ENCODE measurements around the gene CACNA1E.

Gene CACNA1E

DNA sequence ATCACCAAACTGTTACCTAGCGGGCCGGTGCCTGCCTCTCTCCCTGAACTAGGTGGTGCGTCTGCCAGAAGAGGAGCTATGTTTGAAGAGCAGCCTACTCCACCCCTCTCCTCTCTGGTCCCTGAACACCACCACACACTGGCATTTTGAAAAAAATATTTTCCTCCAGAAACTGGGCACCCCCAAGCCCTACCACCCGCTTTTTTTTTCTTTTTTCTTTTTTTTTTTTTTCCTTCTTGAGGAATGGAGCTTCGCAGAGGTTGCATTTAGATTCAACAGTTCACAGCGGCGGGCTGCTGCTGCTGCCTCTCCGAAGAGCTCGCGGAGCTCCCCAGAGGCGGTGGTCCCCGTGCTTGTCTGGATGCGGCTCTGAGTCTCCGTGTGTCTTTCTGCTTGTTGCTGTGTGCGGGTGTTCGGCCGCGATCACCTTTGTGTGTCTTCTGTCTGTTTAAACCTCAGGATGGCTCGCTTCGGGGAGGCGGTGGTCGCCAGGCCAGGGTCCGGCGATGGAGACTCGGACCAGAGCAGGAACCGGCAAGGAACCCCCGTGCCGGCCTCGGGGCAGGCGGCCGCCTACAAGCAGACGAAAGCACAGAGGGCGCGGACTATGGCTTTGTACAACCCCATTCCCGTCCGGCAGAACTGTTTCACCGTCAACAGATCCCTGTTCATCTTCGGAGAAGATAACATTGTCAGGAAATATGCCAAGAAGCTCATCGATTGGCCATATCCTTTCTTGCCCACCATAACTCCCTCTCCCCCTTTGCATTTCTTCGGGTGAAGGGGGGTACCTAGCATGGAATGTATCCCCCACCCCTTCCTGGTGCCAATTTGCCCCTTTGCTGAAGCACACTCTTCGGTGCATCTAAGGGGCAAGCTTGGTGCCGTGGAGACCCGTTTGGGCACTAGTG is at the start of gene CACNA1E:
Gene CACNA1E, plus strand, starts transcription at position 233 of the 911 bp plus-strand sequence. Its CDS starts 228 bp downstream, at position 461.
- H3K27ac ChIP-seq, result no peak within 1 kb of the TSS
- TF ChIP-seq, protein P1, sequence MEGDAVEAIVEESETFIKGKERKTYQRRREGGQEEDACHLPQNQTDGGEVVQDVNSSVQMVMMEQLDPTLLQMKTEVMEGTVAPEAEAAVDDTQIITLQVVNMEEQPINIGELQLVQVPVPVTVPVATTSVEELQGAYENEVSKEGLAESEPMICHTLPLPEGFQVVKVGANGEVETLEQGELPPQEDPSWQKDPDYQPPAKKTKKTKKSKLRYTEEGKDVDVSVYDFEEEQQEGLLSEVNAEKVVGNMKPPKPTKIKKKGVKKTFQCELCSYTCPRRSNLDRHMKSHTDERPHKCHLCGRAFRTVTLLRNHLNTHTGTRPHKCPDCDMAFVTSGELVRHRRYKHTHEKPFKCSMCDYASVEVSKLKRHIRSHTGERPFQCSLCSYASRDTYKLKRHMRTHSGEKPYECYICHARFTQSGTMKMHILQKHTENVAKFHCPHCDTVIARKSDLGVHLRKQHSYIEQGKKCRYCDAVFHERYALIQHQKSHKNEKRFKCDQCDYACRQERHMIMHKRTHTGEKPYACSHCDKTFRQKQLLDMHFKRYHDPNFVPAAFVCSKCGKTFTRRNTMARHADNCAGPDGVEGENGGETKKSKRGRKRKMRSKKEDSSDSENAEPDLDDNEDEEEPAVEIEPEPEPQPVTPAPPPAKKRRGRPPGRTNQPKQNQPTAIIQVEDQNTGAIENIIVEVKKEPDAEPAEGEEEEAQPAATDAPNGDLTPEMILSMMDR (conservative IDR thresholded peaks at IDR 0.05), result no peak

DNA sequence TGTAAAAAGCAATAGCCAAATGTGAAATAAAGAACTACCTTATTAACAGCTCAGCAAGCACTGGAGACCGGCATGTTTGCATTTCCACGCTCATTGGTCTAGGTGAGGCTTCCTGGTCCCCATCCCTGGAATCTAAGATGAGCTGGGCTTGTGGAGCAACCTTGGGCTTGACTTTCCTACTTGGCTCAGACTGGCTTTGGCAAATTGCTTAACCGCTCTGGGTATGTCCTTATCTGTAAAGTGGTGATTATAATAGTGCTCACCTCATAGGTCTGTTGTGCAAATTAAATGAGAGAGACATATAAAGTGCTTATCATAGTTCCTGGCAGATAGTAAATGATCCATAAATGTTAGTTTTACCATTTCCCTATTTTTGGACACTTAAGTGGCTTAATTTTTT is 49.4 kb upstream of the CACNA1E start:
- H3K27ac ChIP-seq, result no peak overlapping the region
- TF ChIP-seq, protein P1 (conservative IDR thresholded peaks at IDR 0.05), result no peak

DNA sequence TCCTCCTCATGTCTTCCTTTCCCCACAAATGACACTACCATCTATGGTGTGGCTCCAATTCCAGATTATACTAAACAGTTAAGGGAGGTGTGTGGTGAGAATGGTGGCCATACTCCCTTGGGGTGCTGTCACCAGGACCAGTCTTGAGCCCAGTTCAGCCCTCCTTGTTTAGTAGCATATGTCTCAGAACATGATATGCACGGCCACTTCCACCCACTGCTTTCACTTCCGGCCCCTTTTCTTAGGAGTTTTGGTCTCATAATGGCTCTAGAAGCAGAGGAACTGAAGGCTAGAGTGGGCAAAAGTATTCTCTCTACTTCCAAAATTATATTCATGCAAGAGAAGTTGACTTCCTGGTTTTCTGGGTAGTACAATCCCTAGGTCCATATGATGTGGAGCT is 45.3 kb upstream of the CACNA1E start:
- no peak overlapping the region for H3K27ac ChIP-seq
- TF ChIP-seq, protein P1 (conservative IDR thresholded peaks at IDR 0.05), result no peak

DNA sequence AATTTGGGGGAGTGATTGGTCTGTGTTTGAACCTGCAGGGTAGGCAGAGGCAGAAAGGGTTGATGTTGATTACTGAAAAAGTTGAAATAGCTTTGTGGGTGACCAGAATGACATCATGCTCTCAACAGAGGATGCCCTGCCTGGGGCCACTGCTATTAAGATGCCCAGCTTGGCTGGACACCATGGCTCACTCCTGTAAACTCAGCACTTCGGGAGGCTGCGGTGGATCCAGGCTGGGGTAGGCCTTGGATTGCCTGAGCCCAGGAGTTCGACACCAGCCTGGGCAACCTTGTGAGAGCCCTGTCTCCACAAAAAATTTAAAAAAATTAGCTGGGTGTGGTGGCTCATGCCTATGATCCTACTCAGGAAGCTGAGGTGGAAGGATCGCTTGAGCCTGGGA is 42.8 kb upstream of the CACNA1E start:
- TF ChIP-seq, protein P1 (conservative IDR thresholded peaks at IDR 0.05), result no peak
- H3K27ac ChIP-seq, result no peak overlapping the region

DNA sequence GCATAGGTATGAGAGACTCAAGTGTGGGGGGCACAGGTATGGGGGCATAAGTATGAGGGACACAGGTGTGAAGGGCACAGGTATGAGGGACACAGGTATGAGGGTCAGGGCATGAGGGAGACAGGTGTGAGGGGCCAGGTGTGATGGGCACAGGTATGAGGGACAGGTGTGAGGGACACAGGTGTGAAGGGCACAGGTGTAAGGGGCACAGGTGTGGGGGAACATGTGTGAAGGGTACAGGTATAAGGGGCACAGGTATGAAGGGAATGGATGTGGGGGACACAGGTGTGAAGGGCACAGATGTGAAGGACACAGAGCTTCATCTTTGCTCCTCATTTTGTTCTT is 41.2 kb upstream of the CACNA1E start:
- TF ChIP-seq, protein P1 (conservative IDR thresholded peaks at IDR 0.05), result no peak
- H3K27ac ChIP-seq, result no peak overlapping the region

DNA sequence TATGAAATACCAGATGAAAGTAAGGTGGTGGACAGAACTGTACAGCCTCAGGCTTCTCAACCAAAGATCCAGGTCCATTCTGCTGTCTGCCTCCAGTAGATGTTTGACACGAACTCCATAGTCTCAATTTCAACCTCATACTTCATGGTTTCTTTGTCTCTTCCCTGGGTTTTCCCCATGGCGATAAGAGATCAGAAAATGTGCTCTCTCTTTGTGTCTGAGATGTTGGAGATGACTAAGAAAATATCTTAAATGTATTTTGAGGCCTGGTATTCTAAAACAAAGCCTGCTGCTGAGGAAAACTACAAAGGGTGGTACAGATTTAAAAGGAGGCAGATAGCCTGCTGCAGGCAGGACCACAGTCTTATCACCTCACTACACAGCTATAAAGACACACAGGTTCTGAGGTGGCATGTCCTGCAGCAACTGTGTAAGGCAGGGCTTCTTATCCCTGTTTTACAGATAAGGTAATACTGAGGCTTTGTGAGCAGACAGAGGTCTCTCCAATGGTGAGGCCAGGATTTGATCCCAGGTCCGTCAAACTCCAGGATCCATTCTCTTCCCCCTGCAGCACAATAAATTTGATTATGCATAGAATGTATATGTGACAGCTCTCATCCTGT is 40.0 kb upstream of the CACNA1E start:
- H3K27ac ChIP-seq, result no peak overlapping the region
- TF ChIP-seq, protein P1 (conservative IDR thresholded peaks at IDR 0.05), result no peak

DNA sequence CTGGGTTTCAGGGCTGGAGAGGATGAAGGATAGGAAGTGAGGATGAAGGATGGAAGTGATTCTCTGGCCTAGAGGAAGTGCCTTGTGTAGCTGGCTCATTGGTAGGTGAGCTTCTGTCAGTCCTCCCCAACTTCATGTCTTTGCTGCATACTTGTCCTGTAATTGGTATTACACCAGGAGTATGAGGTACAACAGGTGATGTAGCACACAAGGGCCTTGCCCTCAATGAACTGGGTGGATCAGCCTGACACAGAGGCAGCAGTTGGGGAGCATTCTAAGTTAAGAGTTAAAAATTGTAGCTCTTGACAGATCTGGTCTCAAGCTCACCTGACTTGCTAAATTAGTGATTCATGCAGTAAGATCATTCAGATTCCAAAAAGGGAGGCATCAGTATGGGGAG is 37.9 kb upstream of the CACNA1E start:
- TF ChIP-seq, protein P1 (conservative IDR thresholded peaks at IDR 0.05), result no peak
- H3K27ac ChIP-seq, result no peak overlapping the region

Data from VCaP (cell line).